NCI-H2227 treated with DMSO at 0.1 percent for 48 hours (cell line): ENCODE data around the gene C9.
"Not testable (repeated sequence)": the region's sequence is repeated elsewhere in the genome, so short reads cannot be mapped to it uniquely, and the experiment has no call there.

Experiments used
- DNase-seq: peaks from one replicate; lab custom pipeline; 2025; lab: John Stamatoyannopoulos, UW

Gene C9

DNA sequence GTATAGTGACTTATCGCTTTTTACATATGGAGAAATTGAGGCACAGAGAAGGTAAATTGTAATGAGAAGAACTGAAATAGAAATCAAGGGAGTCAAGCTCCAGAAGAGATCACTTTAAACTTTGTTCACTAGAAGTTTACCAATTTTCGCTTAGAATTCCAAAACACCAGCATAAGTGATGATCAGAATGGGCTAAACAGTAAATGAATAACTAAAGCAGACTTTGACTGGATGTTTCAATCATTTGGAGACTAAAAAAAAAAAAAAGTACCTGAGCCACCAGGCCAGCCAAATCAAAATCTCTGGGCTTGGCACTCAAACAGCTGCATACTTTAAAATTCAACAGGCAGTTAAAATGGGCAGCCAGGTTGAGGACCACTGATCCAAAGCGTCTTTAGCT, 106.7 kb downstream of the C9 start:
- no peak for DNase-seq

- DNase-seq: no peak
These were observed 107.6 kb downstream of the C9 start for GRCh38 chr5:39256477-39257235.

DNA sequence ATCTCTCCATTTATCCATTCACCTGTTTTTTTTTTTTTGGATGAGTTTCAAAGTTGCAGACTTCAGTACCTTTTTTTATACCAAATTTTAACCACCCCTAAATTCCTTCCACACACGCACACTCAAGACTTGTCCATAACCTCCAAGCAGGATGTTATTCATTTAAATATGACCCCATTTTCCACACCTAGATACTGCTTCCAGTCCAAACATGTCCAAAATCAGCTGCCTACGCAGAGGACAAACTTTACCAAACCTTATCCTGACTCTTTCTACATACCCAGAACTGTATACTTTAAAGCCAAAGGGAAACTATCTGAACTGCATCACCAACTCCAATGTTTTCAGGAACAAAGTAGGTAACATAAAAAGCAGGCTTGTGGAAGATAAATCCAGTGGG, 108.9 kb downstream of the C9 start:
- DNase-seq: no peak

DNA sequence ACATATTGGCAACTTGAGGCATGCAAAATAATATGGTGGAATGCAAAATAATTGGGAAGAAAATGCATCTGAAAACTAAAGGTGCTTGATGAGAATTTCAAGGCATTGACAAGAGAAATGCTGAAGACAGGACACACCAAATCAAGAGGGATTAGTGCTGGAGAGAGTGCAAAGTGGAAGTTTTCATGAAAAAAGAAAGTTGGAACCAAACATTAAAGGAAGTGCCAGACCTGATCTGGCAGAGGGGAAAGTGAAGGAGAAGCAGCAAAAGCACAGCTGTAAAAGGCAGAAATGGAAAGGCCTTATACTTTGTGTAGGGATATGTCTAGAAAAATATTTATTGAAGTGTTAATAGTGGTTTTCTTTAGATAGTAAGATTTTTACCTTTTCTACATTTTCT, 109.6 kb downstream of the C9 start:
- DNase-seq: no peak

- no peak for DNase-seq
These were observed 111.1 kb downstream of the C9 start for GRCh38 chr5:39253196-39253595.

DNA sequence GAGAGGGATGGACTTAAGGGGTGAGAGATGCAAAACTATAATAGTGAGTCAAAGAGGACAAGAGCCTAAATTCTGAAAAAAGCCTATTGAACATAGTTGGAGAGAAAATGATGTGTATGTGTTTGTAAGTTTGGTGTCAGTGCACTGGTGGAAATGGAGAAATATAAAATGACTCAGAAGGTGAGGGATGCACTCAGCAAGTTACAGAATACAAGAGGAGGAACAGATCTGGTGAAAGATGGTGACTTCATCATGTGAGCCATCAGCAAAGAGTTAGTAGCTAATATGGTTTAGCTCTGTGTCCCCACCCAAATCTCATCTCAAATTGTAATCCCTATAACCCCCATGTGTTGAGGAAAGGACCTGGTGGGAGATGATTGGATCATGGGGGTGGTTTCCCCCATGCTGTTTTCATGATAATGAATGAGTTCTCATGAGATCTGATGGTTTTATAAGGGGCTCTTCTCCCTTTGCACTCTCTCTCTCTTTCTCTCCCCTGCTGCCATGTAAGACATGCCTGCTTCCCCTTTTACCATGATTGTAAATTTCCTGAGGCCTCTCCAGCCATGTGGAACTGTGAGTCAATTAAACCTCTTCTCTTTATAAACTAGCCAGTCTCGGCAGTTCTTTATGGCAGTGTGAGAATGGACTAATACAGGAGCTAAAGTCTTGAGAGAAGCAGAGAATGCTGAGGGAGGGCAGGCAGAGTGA, 114.6 kb downstream of the C9 start:
- no peak for DNase-seq

GRCh38 chr5:39249069-39249468, 115.2 kb downstream of the C9 start:
- DNase-seq: no peak

DNA sequence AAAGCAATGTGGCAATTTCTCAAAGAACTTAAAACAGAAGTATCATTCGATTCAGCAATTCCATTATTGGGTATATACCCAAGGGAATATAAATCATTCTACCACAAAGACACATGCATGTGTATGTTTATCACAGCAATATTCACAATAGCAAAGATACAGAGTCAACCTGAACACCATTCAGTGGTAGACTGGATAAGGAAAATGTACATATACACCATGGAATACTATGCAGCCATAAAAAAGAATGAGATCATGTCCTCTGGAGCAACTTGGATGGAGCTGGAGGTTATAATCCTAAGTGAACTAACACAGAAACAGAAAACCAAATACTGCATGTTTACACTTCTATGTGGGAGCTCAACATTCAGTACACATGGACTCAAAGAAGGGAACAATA, 123.5 kb downstream of the C9 start:
- no peak for DNase-seq

DNA sequence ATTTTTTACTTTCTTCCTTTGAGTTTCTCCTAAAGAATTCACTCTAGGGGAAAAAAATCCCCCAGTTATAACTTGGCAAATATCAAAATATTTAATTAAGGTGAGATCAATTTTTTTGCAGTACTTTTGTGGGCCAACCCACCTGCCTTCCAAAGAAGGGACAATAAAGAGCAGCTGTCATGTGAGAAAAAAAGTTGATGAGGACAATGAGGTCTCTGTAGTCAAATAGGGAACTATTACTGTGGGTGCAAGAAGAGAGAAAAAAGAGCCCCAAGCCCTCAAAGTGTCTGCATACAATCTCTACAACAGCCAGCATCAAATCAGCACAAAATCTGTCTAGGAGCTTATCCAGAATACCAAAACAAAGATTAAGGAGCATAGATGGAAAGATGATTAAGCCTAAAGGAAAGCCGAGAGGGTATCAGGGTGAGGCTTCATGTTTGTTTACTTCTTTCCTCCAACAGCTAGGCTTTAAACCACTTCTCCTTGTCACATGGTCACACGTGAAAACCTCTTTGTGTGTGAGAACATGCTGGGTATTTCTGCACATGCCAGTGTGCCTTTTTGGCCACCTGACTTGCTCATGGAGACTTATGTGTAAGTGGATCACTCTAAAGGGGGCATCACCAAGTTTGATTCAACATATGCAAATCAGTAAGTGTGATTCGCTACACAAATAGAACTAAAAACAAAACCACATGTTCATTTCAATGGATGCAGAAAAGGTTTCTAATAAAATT, 125.8 kb downstream of the C9 start:
- no peak for DNase-seq

DNA sequence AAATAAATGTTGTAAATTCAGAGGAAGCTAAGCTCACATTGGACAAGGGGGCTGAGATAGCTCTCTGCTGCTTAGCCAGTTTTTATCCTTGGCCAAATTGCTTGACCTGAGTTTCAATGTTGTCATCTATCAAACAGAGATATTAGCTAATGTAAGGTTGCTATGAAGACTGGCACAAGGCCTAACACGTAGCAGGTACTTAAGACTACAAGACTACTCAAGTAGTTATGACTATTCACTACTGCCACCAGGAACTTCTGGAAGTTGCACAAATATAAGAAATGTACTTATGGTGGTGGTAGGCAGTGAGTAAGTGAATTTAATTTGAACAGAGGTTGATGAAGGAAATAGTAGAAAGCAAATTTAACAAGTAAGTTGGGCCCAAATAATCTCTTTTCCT, 127.6 kb downstream of the C9 start:
- DNase-seq: no peak

- DNase-seq: no peak
These were observed 128.6 kb downstream of the C9 start for GRCh38 chr5:39235648-39236047.

DNA sequence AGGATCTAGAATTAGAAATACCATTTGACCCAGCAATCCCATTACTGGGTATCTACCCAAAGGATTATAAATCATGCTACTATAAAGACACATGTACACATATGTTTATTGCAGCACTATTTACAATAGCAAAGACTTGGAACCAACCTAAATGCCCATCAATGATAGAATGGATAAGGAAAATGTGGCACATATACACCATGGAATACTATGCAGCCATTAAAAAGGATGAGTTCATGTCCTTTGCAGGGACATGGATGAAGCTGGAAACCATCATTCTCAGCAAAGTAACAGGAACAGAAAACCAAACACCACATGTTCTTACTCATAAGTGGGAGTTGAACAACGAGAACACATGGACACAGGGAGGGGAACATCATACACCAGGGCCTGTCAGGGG, 129.8 kb downstream of the C9 start:
- not testable (repeated sequence) for DNase-seq
